WTC11 (cell line): ENCODE measurements around the gene PGGT1B. TPM values are rescaled to one million over a fixed set of nuclear protein-coding genes. Genes with fewer than 3 reads are reported as not detected.

Experiments
- ATAC-seq: fragments of 200-7000 bp; cut with Tn5 transposase; 2 replicates; pipeline ENCODE4 v1.10.0; 2021; ENCODE audit warnings: mild to moderate bottlenecking, moderate library complexity
- CTCF ChIA-PET: fragments of 300-600 bp; sonication (Branson Sonifier 250); formaldehyde crosslinking; loops from one replicate; lab custom pipeline; 2021; ENCODE audit warnings: antibody characterized with exemption; lab: Charles Lee
- POLR2A ChIA-PET: fragments of 350-600 bp; sonication (Branson Sonifier 250); formaldehyde crosslinking; loops from one replicate; lab custom pipeline; 2021; ENCODE audit warnings: antibody characterized with exemption; lab: Charles Lee
- DNase-seq: peaks from one replicate; pipeline ENCODE4 v3.0.0; 2021; ENCODE audit warnings: low spot score
- H3K27ac Mint-ChIP-seq: 2 replicates; pipeline ENCODE4 v1.8.0; 2021; ENCODE audit warnings: mixed read lengths
- H3K27me3 Mint-ChIP-seq: 2 replicates; pipeline ENCODE4 v1.8.0; 2021; ENCODE audit warnings: low read depth, mild to moderate bottlenecking, moderate library complexity, mixed read lengths
- H3K36me3 Mint-ChIP-seq: 2 replicates; pipeline ENCODE4 v1.8.0; 2021; ENCODE audit warnings: mixed read lengths
- H3K4me1 Mint-ChIP-seq: 2 replicates; pipeline ENCODE4 v1.8.0; 2022; ENCODE audit warnings: mixed read lengths
- H3K4me3 Mint-ChIP-seq: 2 replicates; pipeline ENCODE4 v1.8.0; 2021; ENCODE audit warnings: mild to moderate bottlenecking, moderate library complexity, mixed read lengths
- H3K9me3 Mint-ChIP-seq: 2 replicates; pipeline ENCODE4 v1.8.0; 2021; ENCODE audit warnings: mixed read lengths
- CDX4 ChIP-seq: fragments of 250-450 bp; sonication (Bioruptor Pico); IDR thresholded peaks from 2 replicates; pipeline ENCODE4 v1.9.0; 2021; ENCODE audit warnings: moderate library complexity, mild to moderate bottlenecking, inconsistent platforms, borderline replicate concordance
- EMX1 ChIP-seq: fragments of 250-450 bp; sonication (Bioruptor Pico); IDR thresholded peaks from 2 replicates; pipeline ENCODE4 v1.8.0; 2021; ENCODE audit warnings: mild to moderate bottlenecking
- FOXP1 ChIP-seq: sonication (generic); formaldehyde crosslinking; IDR thresholded peaks from 2 replicates; pipeline ENCODE4 v1.8.0; 2022; ENCODE audit warnings: missing genetic modification reagents, mild to moderate bottlenecking, moderate library complexity, borderline replicate concordance
- KAT7 ChIP-seq: sonication (generic); formaldehyde crosslinking; IDR thresholded peaks from 2 replicates; pipeline ENCODE4 v1.8.1; 2023; ENCODE audit warnings: missing genetic modification reagents, mild to moderate bottlenecking, borderline replicate concordance
- MAX ChIP-seq: sonication (generic); formaldehyde crosslinking; IDR thresholded peaks from 2 replicates; pipeline ENCODE4 v1.8.0; 2022; ENCODE audit warnings: mild to moderate bottlenecking, missing genetic modification reagents
- NFE2L1 ChIP-seq: sonication (generic); formaldehyde crosslinking; IDR thresholded peaks from 2 replicates; pipeline ENCODE4 v1.8.1; 2023; ENCODE audit warnings: missing genetic modification reagents
- NFYB ChIP-seq: sonication (generic); formaldehyde crosslinking; conservative IDR thresholded peaks from 2 replicates; pipeline ENCODE4 v1.8.0; 2022; ENCODE audit warnings: low read depth, missing genetic modification reagents
- NR3C1 ChIP-seq: sonication (generic); formaldehyde crosslinking; conservative IDR thresholded peaks from 2 replicates; pipeline ENCODE4 v1.8.1; 2023; ENCODE audit warnings: low read depth, mild to moderate bottlenecking, missing genetic modification reagents
- PRRX2 ChIP-seq: fragments of 250-450 bp; sonication (Bioruptor Pico); IDR thresholded peaks from 2 replicates; pipeline ENCODE4 v1.8.0; 2021; ENCODE audit warnings: mild to moderate bottlenecking
- TEAD1 ChIP-seq: sonication (generic); formaldehyde crosslinking; IDR thresholded peaks from 2 replicates; pipeline ENCODE4 v1.8.0; 2022; ENCODE audit warnings: mild to moderate bottlenecking, missing genetic modification reagents
- TP53 ChIP-seq: sonication (generic); formaldehyde crosslinking; IDR thresholded peaks from 2 replicates; pipeline ENCODE4 v1.8.1; 2023; ENCODE audit warnings: mild to moderate bottlenecking, missing genetic modification reagents
- ZBTB21 ChIP-seq: sonication (generic); formaldehyde crosslinking; IDR thresholded peaks from 2 replicates; pipeline ENCODE4 v1.8.1; 2023; ENCODE audit warnings: mild to moderate bottlenecking, missing genetic modification reagents, borderline replicate concordance
- ZNF219 ChIP-seq: sonication (generic); formaldehyde crosslinking; IDR thresholded peaks from 2 replicates; pipeline ENCODE4 v1.8.0; 2023; ENCODE audit warnings: missing genetic modification reagents, mild to moderate bottlenecking, borderline replicate concordance
- ZNF396 ChIP-seq: fragments of 250-450 bp; sonication (Bioruptor Pico); IDR thresholded peaks from 2 replicates; pipeline ENCODE4 v1.8.0; 2021; ENCODE audit warnings: mild to moderate bottlenecking, moderate library complexity, borderline replicate concordance
- ZNF416 ChIP-seq: fragments of 250-450 bp; sonication (Bioruptor Pico); IDR thresholded peaks from 2 replicates; pipeline ENCODE4 v1.9.0; 2021; ENCODE audit warnings: mild to moderate bottlenecking, inconsistent platforms
- ZNF671 ChIP-seq: fragments of 250-450 bp; sonication (Bioruptor Pico); IDR thresholded peaks from 2 replicates; pipeline ENCODE4 v1.8.0; 2021; ENCODE audit warnings: mild to moderate bottlenecking
- ZSCAN18 ChIP-seq: fragments of 250-450 bp; sonication (Bioruptor Pico); IDR thresholded peaks from 2 replicates; pipeline ENCODE4 v2.1.2; 2022; ENCODE audit warnings: mild to moderate bottlenecking, moderate library complexity
- total RNA-seq: library from RNA; stranded (reverse); gene quantifications from 3 replicates; pipeline ENCODE4 v1.2.3, GENCODE V29; 2021
- TF ChIP-seq, protein P1 (sequence below): sonication (generic); formaldehyde crosslinking; IDR thresholded peaks from 2 replicates; pipeline ENCODE4 v1.8.1; 2022; ENCODE audit warnings: missing genetic modification reagents, borderline replicate concordance
- TF ChIP-seq, protein P2 (sequence below): fragments of 250-450 bp; sonication (Bioruptor Pico); IDR thresholded peaks from 2 replicates; pipeline ENCODE4 v1.9.0; 2021; ENCODE audit warnings: mild to moderate bottlenecking
- TF ChIP-seq, protein P3 (sequence below): sonication (generic); formaldehyde crosslinking; IDR thresholded peaks from 2 replicates; pipeline ENCODE4 v1.8.1; 2022; ENCODE audit warnings: mild to moderate bottlenecking, missing genetic modification reagents, moderate library complexity, borderline replicate concordance
- TF ChIP-seq, protein P4 (sequence below): sonication (generic); formaldehyde crosslinking; IDR thresholded peaks from 2 replicates; pipeline ENCODE4 v1.8.0; 2023; ENCODE audit warnings: missing genetic modification reagents, mild to moderate bottlenecking, borderline replicate concordance
- TF ChIP-seq, protein P5 (sequence below): sonication (generic); formaldehyde crosslinking; IDR thresholded peaks from 2 replicates; pipeline ENCODE4 v1.8.0; 2023; ENCODE audit warnings: missing genetic modification reagents

The PGGT1B gene
- total RNA-seq, 1 experiment from 2014 or later, result 43.0 TPM

DNA sequence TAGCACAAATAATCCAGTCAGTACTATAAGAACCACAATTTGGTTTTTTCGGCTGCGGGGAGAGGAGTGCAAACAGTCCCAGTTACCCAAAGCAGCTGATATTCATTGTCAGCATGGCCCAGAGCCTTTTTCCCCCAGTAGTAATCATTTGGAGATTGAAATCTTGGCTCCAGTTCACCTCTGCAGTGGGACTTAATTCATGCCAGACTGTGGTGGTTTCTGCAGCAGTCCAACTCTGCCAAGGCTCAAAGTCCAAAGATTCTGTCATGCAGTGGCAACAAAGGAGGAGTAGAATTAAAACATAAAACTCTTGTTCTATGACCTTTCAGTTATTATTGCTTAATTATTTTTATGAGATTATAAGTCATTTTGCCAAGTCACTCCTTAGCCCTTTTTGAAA lies 68.0 kb downstream of the PGGT1B start (continued):
- TF ChIP-seq, protein P1, sequence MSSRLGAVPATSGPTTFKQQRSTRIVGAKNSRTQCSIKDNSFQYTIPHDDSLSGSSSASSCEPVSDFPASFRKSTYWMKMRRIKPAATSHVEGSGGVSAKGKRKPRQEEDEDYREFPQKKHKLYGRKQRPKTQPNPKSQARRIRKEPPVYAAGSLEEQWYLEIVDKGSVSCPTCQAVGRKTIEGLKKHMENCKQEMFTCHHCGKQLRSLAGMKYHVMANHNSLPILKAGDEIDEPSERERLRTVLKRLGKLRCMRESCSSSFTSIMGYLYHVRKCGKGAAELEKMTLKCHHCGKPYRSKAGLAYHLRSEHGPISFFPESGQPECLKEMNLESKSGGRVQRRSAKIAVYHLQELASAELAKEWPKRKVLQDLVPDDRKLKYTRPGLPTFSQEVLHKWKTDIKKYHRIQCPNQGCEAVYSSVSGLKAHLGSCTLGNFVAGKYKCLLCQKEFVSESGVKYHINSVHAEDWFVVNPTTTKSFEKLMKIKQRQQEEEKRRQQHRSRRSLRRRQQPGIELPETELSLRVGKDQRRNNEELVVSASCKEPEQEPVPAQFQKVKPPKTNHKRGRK (CRISPR knock-in tag), result no peak
- no peak for TF ChIP-seq ZSCAN18 (CRISPR knock-in tag)
- no peak for TF ChIP-seq PRRX2 (CRISPR knock-in tag)
- no peak for TF ChIP-seq EMX1 (CRISPR knock-in tag)

DNA sequence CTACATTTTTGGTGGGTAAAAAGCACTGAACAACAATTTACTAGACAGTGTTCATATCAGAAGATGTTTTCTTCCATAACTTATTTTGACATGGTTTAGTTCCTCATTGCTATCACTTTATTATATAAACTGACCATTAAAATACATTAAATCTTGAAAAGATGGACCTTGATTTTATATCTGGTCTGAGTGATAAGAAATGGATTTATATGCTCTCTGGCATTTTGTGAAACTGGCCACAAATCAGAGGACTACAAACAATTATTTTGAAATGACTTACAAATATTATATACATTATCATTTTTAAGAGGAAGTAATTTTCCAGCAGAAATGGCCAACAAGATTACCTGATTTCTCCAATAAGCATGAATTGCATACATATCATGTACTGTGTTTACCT lies 69.4 kb downstream of the PGGT1B start:
- Mint-ChIP-seq H3K36me3 (no peaks in the 10 kb centered on the region), H3K4me3 (no peak overlapping the region), H3K9me3 (no peaks in the 10 kb centered on the region), H3K27ac (no peak overlapping the region), H3K4me1 (peaks cover 18% of the 10 kb centered on the region), H3K27me3 (no peaks in the 10 kb centered on the region)
- ATAC-seq, result no peak
- TF ChIP-seq FOXP1 (CRISPR knock-in tag), result no peak
- TF ChIP-seq NFE2L1 (CRISPR knock-in tag), result no peak
- TF ChIP-seq NR3C1 (CRISPR knock-in tag), result no peak
- no peak for TF ChIP-seq TEAD1 (CRISPR knock-in tag)
- no peak for TF ChIP-seq ZNF671
- TF ChIP-seq CDX4 (CRISPR knock-in tag), result no peak
- TF ChIP-seq, protein P2, sequence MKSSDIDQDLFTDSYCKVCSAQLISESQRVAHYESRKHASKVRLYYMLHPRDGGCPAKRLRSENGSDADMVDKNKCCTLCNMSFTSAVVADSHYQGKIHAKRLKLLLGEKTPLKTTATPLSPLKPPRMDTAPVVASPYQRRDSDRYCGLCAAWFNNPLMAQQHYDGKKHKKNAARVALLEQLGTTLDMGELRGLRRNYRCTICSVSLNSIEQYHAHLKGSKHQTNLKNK (CRISPR knock-in tag), result no peak
- ChIA-PET CTCF (no interaction called here), POLR2A (no interaction called here)
- DNase-seq, result no peak

DNA sequence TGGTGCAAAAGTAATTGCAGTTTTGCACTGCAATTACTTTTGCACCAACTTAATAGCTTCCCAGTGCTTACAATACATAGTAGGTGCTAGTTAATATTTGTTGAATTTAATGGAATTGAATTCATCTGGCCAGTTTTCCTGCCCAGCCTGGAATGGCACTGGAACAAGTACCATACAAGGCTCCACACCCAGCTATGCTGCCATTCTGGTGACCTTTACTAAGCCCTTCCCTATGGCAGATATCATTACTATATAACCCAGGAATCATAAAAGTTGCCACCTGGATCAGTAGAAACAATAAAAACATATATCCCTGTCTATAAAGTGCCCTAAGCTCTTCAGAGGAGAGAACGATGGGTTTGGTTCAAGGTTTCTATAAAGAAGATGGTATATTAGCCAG lies 70.6 kb downstream of the PGGT1B start:
- ChIA-PET CTCF (no interaction called here), POLR2A (no interaction called here)
- no peaks in the 10 kb centered on the region for H3K36me3 Mint-ChIP-seq
- no peak overlapping the region for H3K4me3 Mint-ChIP-seq
- no peaks in the 10 kb centered on the region for H3K27me3 Mint-ChIP-seq
- DNase-seq, result no peak
- no peak for ATAC-seq
- H3K9me3 Mint-ChIP-seq, result no peaks in the 10 kb centered on the region
- no peak overlapping the region for H3K27ac Mint-ChIP-seq
- H3K4me1 Mint-ChIP-seq, result peaks cover 18% of the 10 kb centered on the region
- TF ChIP-seq ZNF671 (no peak), ZNF396 (no peak), ZBTB21 (no peak), TP53 (no peak), MAX (no peak), ZNF416 (CRISPR knock-in tag) (no peak), ZNF219 (CRISPR knock-in tag) (no peak), KAT7 (CRISPR knock-in tag) (no peak), NFE2L1 (CRISPR knock-in tag) (no peak), NFYB (CRISPR knock-in tag) (no peak)
- TF ChIP-seq, protein P3, sequence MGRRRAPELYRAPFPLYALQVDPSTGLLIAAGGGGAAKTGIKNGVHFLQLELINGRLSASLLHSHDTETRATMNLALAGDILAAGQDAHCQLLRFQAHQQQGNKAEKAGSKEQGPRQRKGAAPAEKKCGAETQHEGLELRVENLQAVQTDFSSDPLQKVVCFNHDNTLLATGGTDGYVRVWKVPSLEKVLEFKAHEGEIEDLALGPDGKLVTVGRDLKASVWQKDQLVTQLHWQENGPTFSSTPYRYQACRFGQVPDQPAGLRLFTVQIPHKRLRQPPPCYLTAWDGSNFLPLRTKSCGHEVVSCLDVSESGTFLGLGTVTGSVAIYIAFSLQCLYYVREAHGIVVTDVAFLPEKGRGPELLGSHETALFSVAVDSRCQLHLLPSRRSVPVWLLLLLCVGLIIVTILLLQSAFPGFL (CRISPR knock-in tag), result no peak
- TF ChIP-seq, protein P4, sequence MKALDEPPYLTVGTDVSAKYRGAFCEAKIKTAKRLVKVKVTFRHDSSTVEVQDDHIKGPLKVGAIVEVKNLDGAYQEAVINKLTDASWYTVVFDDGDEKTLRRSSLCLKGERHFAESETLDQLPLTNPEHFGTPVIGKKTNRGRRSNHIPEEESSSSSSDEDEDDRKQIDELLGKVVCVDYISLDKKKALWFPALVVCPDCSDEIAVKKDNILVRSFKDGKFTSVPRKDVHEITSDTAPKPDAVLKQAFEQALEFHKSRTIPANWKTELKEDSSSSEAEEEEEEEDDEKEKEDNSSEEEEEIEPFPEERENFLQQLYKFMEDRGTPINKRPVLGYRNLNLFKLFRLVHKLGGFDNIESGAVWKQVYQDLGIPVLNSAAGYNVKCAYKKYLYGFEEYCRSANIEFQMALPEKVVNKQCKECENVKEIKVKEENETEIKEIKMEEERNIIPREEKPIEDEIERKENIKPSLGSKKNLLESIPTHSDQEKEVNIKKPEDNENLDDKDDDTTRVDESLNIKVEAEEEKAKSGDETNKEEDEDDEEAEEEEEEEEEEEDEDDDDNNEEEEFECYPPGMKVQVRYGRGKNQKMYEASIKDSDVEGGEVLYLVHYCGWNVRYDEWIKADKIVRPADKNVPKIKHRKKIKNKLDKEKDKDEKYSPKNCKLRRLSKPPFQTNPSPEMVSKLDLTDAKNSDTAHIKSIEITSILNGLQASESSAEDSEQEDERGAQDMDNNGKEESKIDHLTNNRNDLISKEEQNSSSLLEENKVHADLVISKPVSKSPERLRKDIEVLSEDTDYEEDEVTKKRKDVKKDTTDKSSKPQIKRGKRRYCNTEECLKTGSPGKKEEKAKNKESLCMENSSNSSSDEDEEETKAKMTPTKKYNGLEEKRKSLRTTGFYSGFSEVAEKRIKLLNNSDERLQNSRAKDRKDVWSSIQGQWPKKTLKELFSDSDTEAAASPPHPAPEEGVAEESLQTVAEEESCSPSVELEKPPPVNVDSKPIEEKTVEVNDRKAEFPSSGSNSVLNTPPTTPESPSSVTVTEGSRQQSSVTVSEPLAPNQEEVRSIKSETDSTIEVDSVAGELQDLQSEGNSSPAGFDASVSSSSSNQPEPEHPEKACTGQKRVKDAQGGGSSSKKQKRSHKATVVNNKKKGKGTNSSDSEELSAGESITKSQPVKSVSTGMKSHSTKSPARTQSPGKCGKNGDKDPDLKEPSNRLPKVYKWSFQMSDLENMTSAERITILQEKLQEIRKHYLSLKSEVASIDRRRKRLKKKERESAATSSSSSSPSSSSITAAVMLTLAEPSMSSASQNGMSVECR (CRISPR knock-in tag), result no peak
- TF ChIP-seq, protein P5, sequence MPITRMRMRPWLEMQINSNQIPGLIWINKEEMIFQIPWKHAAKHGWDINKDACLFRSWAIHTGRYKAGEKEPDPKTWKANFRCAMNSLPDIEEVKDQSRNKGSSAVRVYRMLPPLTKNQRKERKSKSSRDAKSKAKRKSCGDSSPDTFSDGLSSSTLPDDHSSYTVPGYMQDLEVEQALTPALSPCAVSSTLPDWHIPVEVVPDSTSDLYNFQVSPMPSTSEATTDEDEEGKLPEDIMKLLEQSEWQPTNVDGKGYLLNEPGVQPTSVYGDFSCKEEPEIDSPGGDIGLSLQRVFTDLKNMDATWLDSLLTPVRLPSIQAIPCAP (CRISPR knock-in tag), result no peak
- TF ChIP-seq, protein P1 (CRISPR knock-in tag), result no peak
